NCI-H146 treated with DMSO at 0.1 percent for 48 hours (cell line): ENCODE results near the gene FER.
"Not testable (repeated sequence)": the region's sequence is repeated elsewhere in the genome, so short reads cannot be mapped to it uniquely, and the experiment has no call there.

Experiments used
- DNase-seq: peaks from one replicate; lab custom pipeline; 2025; ENCODE audit not compliant: unreplicated experiment; lab: John Stamatoyannopoulos, UW

Gene FER

GRCh38 chr5:108747774-108748400 lies at the start of gene FER:
TSS of gene FER (plus strand) at chr5:108747897. CDS start at chr5:108798183, 50,286 bp downstream.
- DNase-seq = no peak

- not testable (repeated sequence) for DNase-seq
These were observed 47.3 kb upstream of the FER start for GRCh38 chr5:108700388-108700787.

GRCh38 chr5:108700930-108701329 lies 46.8 kb upstream of the FER start:
- no peak for DNase-seq

- DNase-seq = no peak
These were observed 45.2 kb upstream of the FER start for GRCh38 chr5:108702546-108702945.

- no peak for DNase-seq
These were observed 44.4 kb upstream of the FER start for GRCh38 chr5:108703313-108703712.

GRCh38 chr5:108707141-108707540 lies 40.6 kb upstream of the FER start:
- DNase-seq = no peak

GRCh38 chr5:108711898-108712297 lies 35.8 kb upstream of the FER start:
- DNase-seq = no peak

- no peak for DNase-seq
These were observed 32.3 kb upstream of the FER start for GRCh38 chr5:108715408-108715807.

GRCh38 chr5:108720391-108720790 lies 27.3 kb upstream of the FER start:
- DNase-seq = no peak

GRCh38 chr5:108726446-108727235 lies 21.1 kb upstream of the FER start:
- DNase-seq = no peak

GRCh38 chr5:108727236-108727650 lies 20.5 kb upstream of the FER start:
- DNase-seq = no peak

- DNase-seq = peak; percentile 2
These were observed 19.8 kb upstream of the FER start for GRCh38 chr5:108727651-108728565.

- DNase-seq = no peak
These were observed 19.0 kb upstream of the FER start for GRCh38 chr5:108728566-108729241.

- DNase-seq = no peak
These were observed 18.5 kb upstream of the FER start for GRCh38 chr5:108729242-108729615.

GRCh38 chr5:108730617-108731340 lies 16.9 kb upstream of the FER start:
- DNase-seq = no peak

GRCh38 chr5:108735790-108736189 lies 11.9 kb upstream of the FER start:
- DNase-seq = no peak

- no peak for DNase-seq
These were observed 10.8 kb upstream of the FER start for GRCh38 chr5:108736855-108737254.

GRCh38 chr5:108739376-108739775 lies 8.3 kb upstream of the FER start:
- no peak for DNase-seq

GRCh38 chr5:108739906-108740305 lies 7.8 kb upstream of the FER start:
- no peak for DNase-seq

GRCh38 chr5:108743319-108743718 lies 4.4 kb upstream of the FER start:
- no peak for DNase-seq
